HepG2 (cell line): Measurements from ENCODE around the gene SFT2D1. TPM values are rescaled to one million over a fixed set of nuclear protein-coding genes. Genes with fewer than 3 reads are reported as not detected.

Experiments
- AGO1 ChIP-seq: fragments of 200-400 bp; formaldehyde crosslinking; IDR thresholded peaks from 2 replicates; pipeline ENCODE4 v1.6.1; 2017; ENCODE audit warnings: mild to moderate bottlenecking, low read depth, low read length, moderate library complexity; ENCODE audit not compliant: poor library complexity, severe bottlenecking
- ARNT ChIP-seq: fragments of 450-650 bp; IDR thresholded peaks from 2 replicates; pipeline ENCODE4 v1.6.1; 2017
- DDIT3 ChIP-seq: sonication (generic); formaldehyde crosslinking; IDR thresholded peaks from 2 replicates; pipeline ENCODE4 v1.4.0; 2020; ENCODE audit warnings: mild to moderate bottlenecking, missing genetic modification reagents
- DR1 ChIP-seq: sonication (generic); formaldehyde crosslinking; IDR thresholded peaks from 2 replicates; pipeline ENCODE4 v1.8.0; 2021; ENCODE audit warnings: mild to moderate bottlenecking, missing genetic modification reagents, inconsistent platforms
- ELF1 ChIP-seq: sonication (generic); formaldehyde crosslinking; IDR thresholded peaks from 2 replicates; pipeline ENCODE4 v1.4.0; 2020; ENCODE audit warnings: missing genetic modification reagents
- FOXM1 ChIP-seq: sonication (generic); formaldehyde crosslinking; IDR thresholded peaks from 2 replicates; pipeline ENCODE4 v1.5.0; 2020; ENCODE audit warnings: missing genetic modification reagents
- HES4 ChIP-seq: sonication (generic); formaldehyde crosslinking; IDR thresholded peaks from 2 replicates; pipeline ENCODE4 v1.9.0; 2021; ENCODE audit warnings: mild to moderate bottlenecking, missing genetic modification reagents, borderline replicate concordance
- HMGA1 ChIP-seq: sonication (generic); formaldehyde crosslinking; conservative IDR thresholded peaks from 2 replicates; pipeline ENCODE4 v1.4.0; 2020; ENCODE audit warnings: missing genetic modification reagents
- HMGXB3 ChIP-seq: sonication (generic); formaldehyde crosslinking; IDR thresholded peaks from 2 replicates; pipeline ENCODE4 v1.4.0; 2020; ENCODE audit warnings: missing genetic modification reagents, borderline replicate concordance
- HNF4G ChIP-seq, 2 experiments: sonication (generic) in 1 of 2; formaldehyde crosslinking in 1 of 2; IDR thresholded peaks; 2 replicates each; pipeline versions ENCODE4 v1.4.0 to v1.6.1; 2011 to 2020; ENCODE audit warnings: borderline replicate concordance in 2 of 2, low read depth in 2 of 2, mild to moderate bottlenecking in 2 of 2, low read length in 1 of 2, missing genetic modification reagents in 1 of 2, moderate library complexity in 1 of 2
- NFRKB ChIP-seq: fragments of 450-650 bp; IDR thresholded peaks from 2 replicates; pipeline ENCODE4 v1.6.1; 2017
- NFYC ChIP-seq: IDR thresholded peaks from 2 replicates; pipeline ENCODE4 v1.6.1; 2016; ENCODE audit warnings: missing genetic modification reagents, missing compliant biosample characterization
- RAD51 ChIP-seq: fragments of 450-650 bp; IDR thresholded peaks from 2 replicates; pipeline ENCODE4 v1.6.1; 2016; ENCODE audit warnings: borderline replicate concordance
- RARA ChIP-seq: IDR thresholded peaks from 2 replicates; pipeline ENCODE4 v1.6.1; 2016; ENCODE audit warnings: missing genetic modification reagents, missing compliant biosample characterization
- SMAD3 ChIP-seq: sonication (generic); formaldehyde crosslinking; IDR thresholded peaks from 2 replicates; pipeline ENCODE4 v1.4.0; 2020; ENCODE audit warnings: missing genetic modification reagents
- SMC3 ChIP-seq: IDR thresholded peaks from 2 replicates; pipeline ENCODE4 v1.6.1; 2011; ENCODE audit warnings: low read length, improper control_type of control experiment
- SP4 ChIP-seq: sonication (generic); formaldehyde crosslinking; IDR thresholded peaks from 2 replicates; pipeline ENCODE4 v1.8.1; 2023; ENCODE audit warnings: mild to moderate bottlenecking, missing genetic modification reagents
- ZFP41 ChIP-seq: sonication (generic); formaldehyde crosslinking; IDR thresholded peaks from 2 replicates; pipeline ENCODE4 v1.4.0; 2020; ENCODE audit warnings: mild to moderate bottlenecking, missing genetic modification reagents, borderline replicate concordance
- ZNF20 ChIP-seq: sonication (generic); formaldehyde crosslinking; IDR thresholded peaks from 2 replicates; pipeline ENCODE4 v1.4.0; 2020; ENCODE audit warnings: mild to moderate bottlenecking, moderate library complexity, missing genetic modification reagents
- ZNF326 ChIP-seq: sonication (generic); formaldehyde crosslinking; IDR thresholded peaks from 2 replicates; pipeline ENCODE4 v1.4.0; 2020; ENCODE audit warnings: missing genetic modification reagents, borderline replicate concordance
- ZNF431 ChIP-seq: sonication (generic); formaldehyde crosslinking; IDR thresholded peaks from 2 replicates; pipeline ENCODE4 v1.9.0; 2022; ENCODE audit warnings: missing genetic modification reagents, low read depth, mild to moderate bottlenecking, borderline replicate concordance
- ZNF7 ChIP-seq: IDR thresholded peaks from 2 replicates; pipeline ENCODE4 v1.6.1; 2016; ENCODE audit warnings: missing biosample characterization, missing genetic modification reagents
- polyA plus RNA-seq, 8 experiments: library from polyadenylated mRNA; depleted of rRNA in 3 of 8; stranded (reverse) in 7 of 8; unstranded in 1 of 8; fragments of >200 nt; fragmentation: Illumina TruSeq in 4 of 8; extraction: Trizol in 4 of 8; gene quantifications; 2 replicates each; pipeline versions ENCODE4 v1.2.1 to v1.2.3, GENCODE V29; 2011 to 2016; ENCODE audit warnings: low read depth in 4 of 8, missing spikeins in 1 of 8, mixed read lengths in 1 of 8; ENCODE audit not compliant: insufficient read depth in 1 of 8
- total RNA-seq, 5 experiments: library from RNA; depleted of rRNA; stranded (reverse); fragments of >200 nt; fragmentation: Illumina TruSeq; extraction: Trizol; gene quantifications; 2 replicates each; pipeline ENCODE4 v1.2.3, GENCODE V29; 2016; ENCODE audit warnings: low read depth in 1 of 5
- TF ChIP-seq, protein P1 (sequence below): sonication (generic); formaldehyde crosslinking; IDR thresholded peaks from 2 replicates; pipeline ENCODE4 v1.5.0; 2020; ENCODE audit warnings: missing genetic modification reagents, mild to moderate bottlenecking, borderline replicate concordance
- TF ChIP-seq, protein P2 (sequence below): sonication (generic); formaldehyde crosslinking; IDR thresholded peaks from 2 replicates; pipeline ENCODE4 v1.8.0; 2022; ENCODE audit warnings: mild to moderate bottlenecking, missing genetic modification reagents, moderate library complexity

Gene SFT2D1
- total and polyA plus RNA-seq, 2 of the 13 experiments (the other 11 are each of a cell fraction or from before 2014, with no cell fraction given) = 115 to 147 TPM

- TF ChIP-seq HNF4G (IDR thresholded peaks at IDR 0.05; ENCODE audit: borderline replicate concordance, low read depth, low read length) = no peak; the same call in 1 of the 2 replicates
- TF ChIP-seq HNF4G (CRISPR knock-in tag; IDR thresholded peaks at IDR 0.05; ENCODE audit: borderline replicate concordance, low read depth) = peak; percentile 83
- peak; percentile 98 for TF ChIP-seq SP4
- no peak for TF ChIP-seq ARNT
- TF ChIP-seq NFRKB = no peak
- TF ChIP-seq, protein P1, sequence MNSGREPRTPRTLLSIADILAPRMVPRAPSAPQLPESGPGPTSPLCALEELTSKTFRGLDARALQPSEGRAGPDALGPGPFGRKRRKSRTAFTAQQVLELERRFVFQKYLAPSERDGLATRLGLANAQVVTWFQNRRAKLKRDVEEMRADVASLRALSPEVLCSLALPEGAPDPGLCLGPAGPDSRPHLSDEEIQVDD (CRISPR knock-in tag) = no peak
- peak; percentile 36; the same call in 1 of the 2 replicates for TF ChIP-seq RARA (CRISPR knock-in tag)
- no peak for TF ChIP-seq HMGA1 (CRISPR knock-in tag)
- no peak for TF ChIP-seq SMC3
- TF ChIP-seq FOXM1 (CRISPR knock-in tag) = peak; percentile 91
- TF ChIP-seq DDIT3 (CRISPR knock-in tag) = no peak
- no peak; the same call in 1 of the 2 replicates for TF ChIP-seq SMAD3 (CRISPR knock-in tag)
- TF ChIP-seq ZNF7 (CRISPR knock-in tag) = 0 out of 2 replicates have a peak, but pooled peaks have one; percentile 2
- TF ChIP-seq ELF1 (CRISPR knock-in tag) = no peak
- no peak; the same call in 1 of the 2 replicates for TF ChIP-seq HES4 (CRISPR knock-in tag)
- TF ChIP-seq ZFP41 (CRISPR knock-in tag) = no peak
- no peak for TF ChIP-seq ZNF20 (CRISPR knock-in tag)
- no peak for TF ChIP-seq RAD51
- TF ChIP-seq, protein P2, sequence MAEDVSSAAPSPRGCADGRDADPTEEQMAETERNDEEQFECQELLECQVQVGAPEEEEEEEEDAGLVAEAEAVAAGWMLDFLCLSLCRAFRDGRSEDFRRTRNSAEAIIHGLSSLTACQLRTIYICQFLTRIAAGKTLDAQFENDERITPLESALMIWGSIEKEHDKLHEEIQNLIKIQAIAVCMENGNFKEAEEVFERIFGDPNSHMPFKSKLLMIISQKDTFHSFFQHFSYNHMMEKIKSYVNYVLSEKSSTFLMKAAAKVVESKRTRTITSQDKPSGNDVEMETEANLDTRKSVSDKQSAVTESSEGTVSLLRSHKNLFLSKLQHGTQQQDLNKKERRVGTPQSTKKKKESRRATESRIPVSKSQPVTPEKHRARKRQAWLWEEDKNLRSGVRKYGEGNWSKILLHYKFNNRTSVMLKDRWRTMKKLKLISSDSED (CRISPR knock-in tag) = peak; percentile 42; the same call in 1 of the 2 replicates
- peak; percentile 94 for TF ChIP-seq DR1
- peak; percentile 80; the same call in 1 of the 2 replicates for TF ChIP-seq HMGXB3 (CRISPR knock-in tag)
- peak; percentile 54 for TF ChIP-seq AGO1
- TF ChIP-seq ZNF326 = no peak
- peak; percentile 95 for TF ChIP-seq ZNF431 (CRISPR knock-in tag)
- TF ChIP-seq NFYC = peak; percentile 94
Measured at GRCh38 chr6:166382933-166383801, 40.8 kb upstream of the SFT2D1 start, which contains the start of gene MPC1 (continued).
